ENCODE results near the gene APPBP2.

DNA sequence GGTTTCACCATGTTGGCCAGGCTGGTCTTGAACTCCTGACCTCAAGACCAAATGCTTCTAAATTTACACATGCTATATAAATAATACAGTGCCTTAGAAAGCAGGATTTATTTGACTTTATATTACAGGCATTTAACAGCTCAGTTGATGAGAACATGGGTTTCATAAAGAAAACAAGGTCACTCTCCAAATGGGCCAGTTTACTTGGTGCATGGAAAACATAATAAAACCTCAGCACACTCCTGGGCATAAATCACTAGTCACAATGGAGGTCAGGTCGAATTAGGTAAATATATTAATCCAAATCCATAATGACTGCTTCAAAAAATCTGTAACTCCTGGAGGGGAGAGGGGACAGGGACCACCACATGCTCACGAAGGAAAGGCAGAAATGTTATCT, 24.5 kb downstream of the APPBP2 start:
- TF ChIP-seq, protein P1, sequence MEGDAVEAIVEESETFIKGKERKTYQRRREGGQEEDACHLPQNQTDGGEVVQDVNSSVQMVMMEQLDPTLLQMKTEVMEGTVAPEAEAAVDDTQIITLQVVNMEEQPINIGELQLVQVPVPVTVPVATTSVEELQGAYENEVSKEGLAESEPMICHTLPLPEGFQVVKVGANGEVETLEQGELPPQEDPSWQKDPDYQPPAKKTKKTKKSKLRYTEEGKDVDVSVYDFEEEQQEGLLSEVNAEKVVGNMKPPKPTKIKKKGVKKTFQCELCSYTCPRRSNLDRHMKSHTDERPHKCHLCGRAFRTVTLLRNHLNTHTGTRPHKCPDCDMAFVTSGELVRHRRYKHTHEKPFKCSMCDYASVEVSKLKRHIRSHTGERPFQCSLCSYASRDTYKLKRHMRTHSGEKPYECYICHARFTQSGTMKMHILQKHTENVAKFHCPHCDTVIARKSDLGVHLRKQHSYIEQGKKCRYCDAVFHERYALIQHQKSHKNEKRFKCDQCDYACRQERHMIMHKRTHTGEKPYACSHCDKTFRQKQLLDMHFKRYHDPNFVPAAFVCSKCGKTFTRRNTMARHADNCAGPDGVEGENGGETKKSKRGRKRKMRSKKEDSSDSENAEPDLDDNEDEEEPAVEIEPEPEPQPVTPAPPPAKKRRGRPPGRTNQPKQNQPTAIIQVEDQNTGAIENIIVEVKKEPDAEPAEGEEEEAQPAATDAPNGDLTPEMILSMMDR (IDR thresholded peaks at IDR 0.05; ENCODE audit: low read depth, low read length) = no peak
- no peak for TF ChIP-seq EZH2phosphoT487 (IDR thresholded peaks at IDR 0.05; ENCODE audit: low read depth)
